GM19455 (cell line): ENCODE data around the gene RAB11FIP3.
"Not testable (repeated sequence)": the region's sequence is repeated elsewhere in the genome, so short reads cannot be mapped to it uniquely, and the experiment has no call there.

Source experiments
- ATAC-seq: cut with Tn5 transposase; IDR thresholded peaks from one replicate; pipeline ENCODE4 v1.9.1; 2021; ENCODE audit not compliant: unreplicated experiment

The RAB11FIP3 gene

DNA sequence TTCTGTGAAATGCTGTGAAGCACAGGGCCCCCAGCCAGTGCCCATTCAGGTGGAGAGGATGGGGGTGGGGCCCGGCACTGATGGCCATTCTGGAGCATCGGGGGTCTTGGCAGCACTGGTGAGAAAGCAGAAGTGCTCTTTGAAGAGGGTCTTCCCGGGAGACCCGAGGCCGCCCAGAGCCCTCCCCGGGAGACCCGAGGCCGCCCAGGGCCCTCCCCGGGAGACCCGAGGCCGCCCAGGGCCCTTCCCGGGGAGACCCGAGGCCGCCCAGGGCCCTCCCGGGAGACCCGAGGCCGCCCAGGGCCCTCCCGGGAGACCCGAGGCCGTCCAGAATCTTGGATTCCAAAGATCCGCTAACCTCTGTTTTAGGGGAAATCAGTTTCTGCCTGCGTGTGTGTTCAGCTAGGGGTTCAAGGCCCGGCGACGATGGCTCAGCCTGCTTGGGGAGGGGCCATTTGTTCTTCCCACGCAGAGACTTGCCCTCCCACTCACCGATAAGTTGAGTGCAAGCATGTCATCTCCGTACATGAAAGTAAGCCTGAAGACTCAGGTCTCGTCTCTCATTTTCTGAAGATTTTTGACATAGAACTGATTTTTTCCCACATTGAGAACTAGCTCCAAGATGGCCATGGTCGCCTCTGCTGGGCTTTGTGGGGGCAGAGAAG lies 66.9 kb downstream of the RAB11FIP3 start:
- ATAC-seq, result no peak

DNA sequence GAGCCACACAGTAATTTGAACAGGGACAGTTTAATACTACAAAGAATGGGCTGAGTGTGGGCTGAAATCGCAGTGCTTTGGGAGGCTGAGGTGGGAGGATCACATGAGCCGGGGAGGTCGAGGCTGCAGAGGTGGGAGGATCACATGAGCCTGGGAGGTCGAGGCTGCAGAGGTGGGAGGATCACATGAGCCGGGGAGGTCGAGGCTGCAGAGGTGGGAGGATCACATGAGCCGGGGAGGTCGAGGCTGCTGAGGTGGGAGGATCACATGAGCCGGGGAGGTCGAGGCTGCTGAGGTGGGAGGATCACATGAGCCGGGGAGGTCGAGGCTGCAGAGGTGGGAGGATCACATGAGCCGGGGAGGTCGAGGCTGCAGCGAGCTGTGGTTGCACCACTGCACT lies 69.2 kb downstream of the RAB11FIP3 start:
- not testable (repeated sequence) for ATAC-seq

DNA sequence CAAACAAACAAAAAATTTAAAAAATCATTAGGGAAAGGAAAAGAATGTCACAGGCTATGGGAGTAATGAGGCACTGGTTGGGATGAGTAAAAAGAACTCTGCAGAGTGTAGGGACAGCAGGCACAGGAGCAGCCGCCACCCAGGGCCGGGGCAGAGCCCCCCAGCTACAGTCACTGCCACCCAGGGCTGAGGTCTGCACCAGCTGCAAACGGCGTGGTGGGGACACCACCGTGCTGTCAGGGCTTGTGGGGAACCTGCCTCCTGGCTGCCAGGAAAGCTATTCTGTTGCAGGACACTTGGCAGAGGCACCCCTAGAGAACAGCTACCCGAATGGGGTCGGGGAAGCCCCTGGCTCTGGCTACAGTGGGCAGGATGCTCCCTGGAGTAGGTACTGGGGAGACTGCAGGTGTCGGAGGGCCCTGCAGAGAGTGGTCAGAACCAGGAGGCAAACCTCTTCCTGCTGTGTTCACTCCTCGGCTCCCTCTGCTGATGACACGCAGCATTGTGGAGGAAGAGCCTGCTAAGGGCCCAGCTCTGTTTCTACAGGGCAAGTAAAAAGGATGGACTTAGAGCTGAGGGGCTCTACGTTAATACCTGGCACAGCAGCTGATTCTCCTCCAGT lies 69.8 kb downstream of the RAB11FIP3 start:
- no peak for ATAC-seq

DNA sequence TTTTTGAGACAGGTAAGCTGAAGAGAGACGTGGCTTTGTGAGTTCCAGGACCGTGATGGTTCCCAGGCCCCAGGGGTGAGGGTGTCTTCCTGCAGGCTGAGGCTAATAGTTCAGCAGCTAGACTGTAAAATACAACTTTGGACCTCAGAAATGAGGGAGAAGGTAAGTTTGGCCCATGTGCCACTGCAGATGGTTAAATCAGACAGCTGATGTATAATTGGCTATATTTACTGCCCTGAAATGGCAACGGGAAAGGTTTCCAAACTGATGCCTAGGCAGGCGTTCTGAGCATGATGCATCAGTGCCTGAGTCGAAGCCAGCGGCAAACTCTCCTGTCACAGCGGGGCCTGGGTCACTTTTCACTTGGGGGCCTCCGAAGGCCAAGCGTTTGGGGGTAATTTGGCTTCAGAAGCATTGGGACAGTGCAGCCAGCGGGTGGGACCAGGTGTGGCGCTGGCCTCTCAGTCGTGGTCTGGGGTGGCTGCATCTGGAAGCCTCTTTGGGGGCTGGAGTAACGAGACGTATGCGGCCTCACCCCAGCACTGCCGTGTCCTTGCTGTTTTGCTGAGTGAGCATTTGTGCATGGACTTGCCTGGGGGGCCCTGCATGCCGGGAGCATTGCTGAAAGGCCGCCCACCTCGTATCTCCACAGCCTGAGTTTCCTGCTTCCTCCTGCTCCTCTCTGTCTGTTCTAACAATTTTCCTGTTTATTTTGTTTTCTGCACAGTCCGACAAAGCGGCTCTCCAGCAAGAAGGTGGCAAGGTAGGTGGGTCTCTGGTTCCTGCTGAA lies 70.8 kb downstream of the RAB11FIP3 start:
- ATAC-seq, result no peak

DNA sequence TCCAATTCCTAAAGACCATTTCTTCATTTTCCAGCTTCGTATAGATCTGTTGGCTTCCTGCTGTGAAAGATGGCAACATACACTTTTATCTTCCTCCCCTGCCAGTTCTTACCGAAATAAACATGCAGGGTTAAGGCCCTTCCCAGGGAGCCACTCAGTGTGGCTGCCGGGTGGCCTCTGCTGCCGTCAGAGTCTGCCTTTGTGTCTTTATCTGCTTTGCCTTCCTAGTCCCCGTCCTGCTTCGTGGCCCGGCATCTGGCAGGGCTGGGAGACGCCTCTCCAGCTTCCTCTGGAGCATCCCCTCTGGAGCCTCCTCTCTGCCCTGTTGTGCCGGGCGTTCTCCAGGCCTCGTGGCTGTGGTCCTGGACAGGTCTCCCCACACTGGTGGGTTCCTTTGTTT lies 71.8 kb downstream of the RAB11FIP3 start:
- no peak for ATAC-seq

DNA sequence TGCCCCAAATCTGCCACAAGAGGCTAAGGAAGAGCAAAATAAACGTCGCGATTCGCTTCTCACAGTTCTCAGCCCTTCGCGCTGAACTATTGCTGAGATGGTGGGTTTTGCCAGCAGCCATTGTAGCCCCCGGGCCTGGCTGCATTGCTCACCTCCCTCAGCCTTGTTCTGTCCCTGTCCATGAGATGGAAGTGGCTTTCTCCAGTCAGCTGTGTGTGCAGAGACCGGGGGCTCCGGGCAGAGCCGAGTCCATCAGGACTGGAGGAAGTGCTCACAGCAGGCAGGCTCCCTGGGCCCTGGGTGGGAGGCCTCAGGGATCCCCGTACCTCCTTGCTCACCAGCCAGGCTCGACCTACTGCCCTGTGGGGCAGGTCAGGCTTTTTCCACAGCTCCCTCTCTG lies 74.5 kb downstream of the RAB11FIP3 start:
- no peak for ATAC-seq

DNA sequence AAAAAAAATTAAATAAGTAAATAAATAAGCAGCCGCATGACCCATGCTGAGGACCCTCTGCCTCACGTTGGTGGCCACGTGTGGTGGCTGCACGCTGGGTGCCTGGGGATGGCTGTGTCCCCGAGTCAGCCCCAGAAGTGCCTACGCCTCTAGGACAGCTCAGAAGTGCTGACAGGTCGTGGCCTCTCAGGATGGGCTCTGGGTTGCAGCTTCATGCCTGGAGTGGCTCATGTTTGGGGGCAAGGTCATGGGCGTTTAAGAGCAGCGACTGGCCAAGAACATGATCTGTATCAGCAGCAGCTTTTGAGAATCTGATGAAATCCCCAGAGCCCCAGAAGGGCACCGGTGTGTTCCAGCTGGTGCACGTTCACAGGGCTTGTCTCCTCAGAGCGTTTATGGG lies 75.3 kb downstream of the RAB11FIP3 start:
- no peak for ATAC-seq

DNA sequence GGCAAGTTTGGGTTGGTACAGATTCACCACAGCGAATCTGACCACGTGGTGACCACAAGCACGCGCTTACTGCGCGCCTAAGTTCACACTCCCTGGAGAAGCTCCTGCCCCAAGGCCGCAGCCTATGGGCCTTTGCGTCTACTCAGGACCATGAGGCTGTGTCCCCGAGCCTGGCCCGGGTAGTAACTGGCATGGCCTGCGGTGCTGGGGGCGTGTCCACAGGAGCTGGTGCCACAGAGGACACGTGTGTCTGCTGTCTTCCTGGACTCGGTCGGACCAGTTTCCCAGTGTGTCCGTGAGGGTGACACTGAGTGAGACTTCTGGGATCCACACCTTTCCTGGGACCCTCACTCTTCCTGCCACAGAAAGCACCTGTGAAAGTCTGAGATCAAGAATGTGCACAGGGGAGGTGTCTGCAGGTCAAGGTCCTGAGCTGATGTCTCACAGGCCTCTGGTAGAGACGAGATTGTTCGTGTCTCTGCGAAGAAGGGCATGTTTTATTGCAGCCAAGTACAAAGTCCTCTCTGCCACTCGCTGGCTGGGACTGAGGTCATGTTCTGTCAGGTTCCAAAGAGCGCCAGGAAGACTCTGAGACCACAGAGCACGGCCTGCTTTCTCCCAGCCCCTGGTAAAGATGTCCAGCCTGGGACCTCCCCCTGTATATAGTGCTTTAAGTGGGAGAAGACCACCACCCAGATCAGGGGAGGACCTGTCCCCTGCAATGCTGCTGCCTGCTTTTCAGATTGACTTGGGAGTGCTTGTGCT lies 76.9 kb downstream of the RAB11FIP3 start:
- no peak for ATAC-seq

DNA sequence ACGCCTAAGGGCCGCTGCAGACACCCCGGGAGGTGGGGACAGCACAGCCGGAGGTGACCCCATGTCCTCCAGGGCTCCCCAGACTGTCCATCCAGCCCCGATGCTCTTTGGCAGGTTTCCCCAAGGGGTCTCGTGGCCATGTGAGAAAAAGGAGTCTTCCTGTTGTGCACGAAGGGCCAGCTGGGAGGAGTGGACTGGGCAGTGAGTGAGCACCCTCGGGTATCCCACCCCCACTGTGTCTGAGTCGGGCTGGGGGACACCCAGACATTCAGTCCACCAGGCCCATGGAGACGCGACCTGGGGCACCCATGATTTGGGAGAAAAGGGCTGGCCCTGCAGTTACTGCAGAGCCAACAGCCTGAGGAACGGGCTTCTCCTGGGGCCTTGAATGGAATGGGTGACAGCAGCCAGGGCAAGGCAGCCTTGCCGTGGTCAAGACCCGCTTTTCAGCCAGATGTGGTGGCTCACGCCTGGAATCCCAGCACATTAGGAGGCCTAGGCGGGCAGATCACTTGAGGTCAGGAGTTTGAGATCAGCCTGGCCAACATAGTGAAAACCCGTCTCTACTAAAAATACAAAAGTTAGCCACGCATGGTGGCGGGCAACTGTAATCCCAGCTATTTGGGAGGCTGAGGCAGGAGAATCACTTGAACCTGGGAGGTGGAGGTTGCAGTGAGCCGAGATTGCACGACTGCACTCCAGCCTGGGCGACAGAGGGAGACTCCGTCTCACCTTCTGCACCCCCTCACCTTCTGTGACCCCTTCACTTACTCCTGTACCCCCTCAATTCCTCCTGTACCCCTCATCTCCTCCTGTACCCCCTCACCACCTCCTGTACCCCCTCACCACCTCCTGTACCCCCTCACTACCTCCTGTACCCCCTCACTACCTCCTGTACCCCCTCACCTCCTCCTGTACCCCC lies 78.0 kb downstream of the RAB11FIP3 start:
- ATAC-seq, result no peak

DNA sequence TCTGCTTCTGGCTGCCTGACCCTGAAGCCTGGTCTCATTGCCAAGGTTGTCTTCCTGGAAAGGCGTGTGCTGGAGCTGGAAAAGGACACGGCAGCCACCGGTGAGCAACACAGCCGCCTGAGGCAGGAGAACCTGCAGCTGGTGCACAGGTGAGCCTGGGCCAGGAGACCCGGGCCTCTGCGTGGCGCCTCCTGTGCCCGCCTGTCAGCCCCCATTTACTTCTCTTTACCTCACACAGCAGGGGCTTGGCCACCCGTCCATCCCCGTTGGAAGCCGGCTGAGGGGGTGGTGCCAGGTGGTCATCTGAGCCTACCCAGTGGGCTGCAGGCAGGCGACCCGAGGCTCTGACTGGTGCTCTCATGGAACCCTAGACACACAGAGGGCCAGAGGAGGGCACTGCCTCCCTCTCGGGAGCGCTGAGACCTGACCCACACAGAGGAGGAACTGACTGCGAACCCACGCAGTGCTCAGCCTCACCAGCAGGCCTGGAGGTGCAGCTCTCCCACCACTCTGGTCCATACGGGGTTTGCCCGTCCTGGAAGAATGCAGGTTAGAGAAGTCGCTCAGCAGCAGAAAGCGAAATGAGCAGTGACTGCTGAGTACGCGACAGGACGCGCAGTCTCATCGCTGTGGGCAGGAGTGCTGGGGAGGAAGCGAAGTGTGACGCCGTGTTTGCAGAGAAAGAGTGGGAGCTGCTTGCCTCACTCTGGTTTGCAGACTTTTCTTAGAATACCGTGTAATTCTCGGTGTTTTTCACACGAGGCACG lies 80.2 kb downstream of the RAB11FIP3 start:
- ATAC-seq, result no peak

DNA sequence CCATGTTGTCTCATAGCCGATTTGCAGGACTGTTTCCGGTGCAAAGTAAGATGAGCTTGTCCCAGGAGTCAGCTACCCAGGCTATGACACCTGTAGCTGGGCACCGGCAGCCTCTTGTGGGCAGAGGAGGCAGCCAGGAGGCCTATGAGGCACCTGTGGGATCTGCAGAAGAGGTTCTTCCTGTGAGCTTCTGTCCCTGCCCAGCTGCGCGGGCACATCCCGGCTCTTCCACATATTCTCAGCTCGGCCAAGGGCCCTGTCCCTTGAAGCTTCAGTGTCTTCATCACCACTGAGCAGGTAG lies 80.7 kb downstream of the RAB11FIP3 start:
- no peak for ATAC-seq

DNA sequence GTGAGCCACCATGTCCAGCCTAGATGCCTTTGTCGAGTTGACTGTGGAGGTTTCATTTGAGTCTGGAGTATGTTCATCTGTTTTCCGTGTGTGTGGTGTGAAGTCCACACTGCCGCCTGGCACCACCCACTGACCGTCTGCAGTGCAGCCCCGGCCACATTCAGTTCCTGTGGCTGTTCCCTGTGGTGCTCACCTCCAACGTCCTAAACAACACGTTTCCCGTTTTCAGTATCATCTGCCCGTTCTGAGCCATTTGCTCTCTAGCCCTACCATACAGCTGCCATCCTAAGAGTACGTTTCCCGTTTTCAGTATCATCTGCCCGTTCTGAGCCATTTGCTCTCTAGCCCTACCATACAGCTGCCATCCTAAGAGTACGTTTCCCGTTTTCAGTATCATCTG lies 82.1 kb downstream of the RAB11FIP3 start:
- ATAC-seq, result not testable (repeated sequence)

DNA sequence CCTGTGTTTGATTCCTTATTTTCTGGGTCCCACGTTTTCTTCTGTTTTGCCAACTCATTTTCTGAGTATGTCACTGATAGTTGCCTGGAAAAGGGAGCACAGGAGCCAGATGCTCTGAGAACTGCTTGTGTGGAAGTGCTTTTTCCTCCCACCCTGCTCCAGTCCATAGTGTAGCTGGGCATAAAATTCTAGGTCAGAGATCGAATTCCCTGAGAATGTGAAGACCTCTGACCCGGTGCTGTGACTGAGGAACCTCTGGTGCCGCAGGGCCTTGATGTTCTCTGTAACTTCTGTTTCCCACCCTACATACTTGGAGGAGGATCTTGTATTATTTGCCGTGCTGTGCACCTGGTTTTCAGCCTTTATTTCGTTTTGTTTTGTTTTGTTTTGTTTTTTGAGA lies 82.5 kb downstream of the RAB11FIP3 start:
- no peak for ATAC-seq

DNA sequence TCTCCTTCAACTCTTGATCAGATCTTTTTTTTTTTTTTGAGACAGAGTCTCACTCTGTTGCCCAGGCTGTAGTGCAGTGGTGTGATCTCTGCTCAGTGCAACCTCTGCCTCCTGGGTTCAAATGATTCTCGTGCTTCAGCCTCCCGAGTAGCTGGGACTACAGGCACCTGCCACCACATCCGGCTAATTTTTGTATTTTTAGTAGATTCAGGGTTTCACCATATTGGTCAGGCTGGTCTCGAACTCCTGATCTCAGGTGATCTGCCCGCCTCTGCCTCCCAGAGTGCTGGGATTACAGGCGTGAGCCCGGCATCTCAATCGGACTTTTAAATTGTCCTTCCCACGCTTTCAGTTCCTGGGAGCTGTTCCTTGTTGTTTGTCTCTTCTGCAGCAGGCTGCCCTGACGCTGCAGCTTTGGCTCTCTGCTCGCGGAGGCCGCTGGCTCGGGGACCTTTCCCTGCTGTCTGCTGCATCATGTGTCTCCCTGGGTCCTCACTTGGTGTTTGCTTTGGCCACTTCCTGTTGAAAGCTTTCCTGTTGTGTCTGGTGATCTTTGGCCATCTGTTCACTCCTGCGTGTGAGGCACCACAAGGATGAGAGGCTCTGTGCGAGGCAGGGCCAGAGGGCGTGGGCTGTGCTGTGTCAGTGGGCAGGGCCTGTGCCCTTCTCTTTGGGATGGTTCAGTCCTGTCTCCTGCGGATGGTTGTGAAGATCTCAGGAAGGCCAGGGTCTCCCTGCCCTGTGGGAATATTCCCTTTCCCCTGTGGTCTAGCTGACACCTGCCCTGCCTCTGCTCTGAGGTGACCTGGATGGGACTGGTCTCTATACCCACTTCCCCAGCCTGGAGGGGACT lies 83.7 kb downstream of the RAB11FIP3 start:
- no peak for ATAC-seq

DNA sequence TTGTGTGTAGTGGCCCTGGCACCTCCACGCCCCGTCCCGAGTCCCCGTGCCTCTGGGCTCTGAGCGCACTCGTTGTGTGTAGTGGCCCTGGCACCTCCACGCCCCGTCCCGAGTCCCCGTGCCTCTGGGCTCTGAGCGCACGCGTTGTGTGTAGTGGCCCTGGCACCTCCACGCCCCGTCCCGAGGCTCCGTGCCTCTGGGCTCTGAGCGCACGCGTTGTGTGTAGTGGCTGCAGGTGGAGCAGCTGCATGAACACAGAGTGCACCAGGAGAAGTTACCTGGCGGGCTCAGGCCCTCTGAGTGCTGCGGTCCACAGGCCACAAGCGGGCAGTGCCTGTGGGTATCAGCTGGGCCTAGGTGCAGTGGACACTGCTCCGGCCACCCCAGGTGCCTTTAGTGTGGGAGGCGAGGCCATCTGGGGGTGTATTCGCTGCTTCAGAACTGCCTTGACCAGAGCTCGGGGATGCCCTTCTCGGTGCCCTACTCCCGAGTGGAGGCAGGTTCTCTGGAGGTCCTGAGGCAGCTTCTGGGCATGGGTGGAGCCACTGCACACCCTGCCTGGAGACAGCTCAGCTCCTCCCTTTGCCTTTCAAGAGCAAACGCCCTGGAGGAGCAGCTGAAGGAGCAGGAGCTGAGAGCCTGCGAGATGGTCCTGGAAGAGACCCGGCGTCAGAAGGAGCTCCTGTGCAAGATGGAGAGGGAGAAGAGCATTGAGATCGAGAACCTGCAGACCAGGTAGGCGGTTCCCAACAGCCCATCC lies 84.8 kb downstream of the RAB11FIP3 start:
- no peak for ATAC-seq

DNA sequence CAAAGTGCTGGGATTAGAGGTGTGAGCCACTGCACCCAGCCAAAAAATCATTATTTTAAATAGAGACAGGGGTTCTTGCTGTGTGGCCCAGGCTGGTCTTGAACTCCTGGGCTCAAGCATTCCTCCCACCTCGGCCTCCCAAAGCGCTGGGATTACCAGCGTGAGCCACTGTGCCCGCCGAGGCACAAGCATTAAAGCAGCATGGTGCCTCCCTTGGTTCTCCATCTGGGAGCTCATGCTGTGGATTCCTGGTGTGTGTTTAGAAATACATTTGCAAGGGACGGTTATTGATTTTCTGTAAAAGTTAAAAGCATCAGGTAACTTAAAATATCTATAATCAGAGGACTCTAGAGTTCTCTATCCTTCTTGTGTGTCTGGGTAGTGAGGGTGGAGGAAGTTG lies 87.4 kb downstream of the RAB11FIP3 start:
- no peak for ATAC-seq

DNA sequence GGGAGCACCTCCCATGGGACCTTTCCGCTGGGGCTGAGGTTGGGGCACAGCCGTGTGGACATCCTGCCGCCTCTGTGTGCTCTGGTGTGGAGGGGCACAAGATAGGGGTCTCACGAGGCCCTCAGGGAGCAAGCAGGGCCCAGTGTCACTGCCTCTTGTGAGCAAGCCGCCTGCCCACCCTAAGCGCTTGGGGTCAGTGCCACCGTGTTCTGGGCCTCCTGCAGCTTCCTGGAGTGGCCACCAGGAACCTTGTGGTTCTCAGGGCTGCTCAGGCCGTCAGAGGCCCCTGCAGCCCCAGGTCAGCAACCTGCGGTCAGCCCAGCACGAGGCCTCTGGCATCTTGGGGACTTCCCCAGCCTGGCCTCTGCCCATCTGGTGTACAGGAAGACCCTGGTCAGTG lies 88.5 kb downstream of the RAB11FIP3 start:
- ATAC-seq, result no peak
